H9 (cell line): ENCODE results near the gene KDM1B. TPM values are rescaled to one million over a fixed set of nuclear protein-coding genes. Genes with fewer than 3 reads are reported as not detected.
A peak's percentile ranks its signal among the peaks of the same experiment; 100 is the strongest.

Experiments used
- DNase-seq: peaks from one replicate; pipeline ENCODE4 v3.0.0-alpha.2; 2017
- H2AFZ ChIP-seq: one replicate; pipeline ENCODE4 v1.6.1; 2013; ENCODE audit warnings: mild to moderate bottlenecking, low read length, control low read depth, moderate library complexity
- H2AK5ac ChIP-seq: 2 replicates; pipeline ENCODE4 v1.6.1; 2013; ENCODE audit warnings: low read length, control low read depth, mixed read lengths; ENCODE audit not compliant: insufficient read length
- H2BK120ac ChIP-seq: one replicate; pipeline ENCODE4 v1.6.1; 2013; ENCODE audit warnings: low read depth, mild to moderate bottlenecking, low read length, control low read depth, inconsistent platforms; ENCODE audit not compliant: poor library complexity, severe bottlenecking
- H2BK12ac ChIP-seq: 2 replicates; pipeline ENCODE4 v1.6.1; 2013; ENCODE audit warnings: low read length, control low read depth, mixed read lengths, low read depth; ENCODE audit not compliant: insufficient read length
- H2BK15ac ChIP-seq: 2 replicates; pipeline ENCODE4 v1.6.1; 2013; ENCODE audit warnings: low read depth, low read length, control low read depth
- H2BK20ac ChIP-seq: one replicate; pipeline ENCODE4 v1.6.1; 2013; ENCODE audit warnings: low read depth, mild to moderate bottlenecking, low read length, control low read depth, inconsistent platforms; ENCODE audit not compliant: poor library complexity, severe bottlenecking
- H2BK5ac ChIP-seq: 2 replicates; pipeline ENCODE4 v1.6.1; 2013; ENCODE audit warnings: low read length, control low read depth, mixed read lengths; ENCODE audit not compliant: insufficient read length
- H3K14ac ChIP-seq: 2 replicates; pipeline ENCODE4 v1.6.1; 2013; ENCODE audit warnings: low read length, control low read depth; ENCODE audit not compliant: insufficient read depth
- H3K18ac ChIP-seq: 2 replicates; pipeline ENCODE4 v1.6.1; 2013; ENCODE audit warnings: low read depth, mild to moderate bottlenecking, mixed read lengths, low read length, control low read depth; ENCODE audit not compliant: insufficient read length
- H3K23ac ChIP-seq: 2 replicates; pipeline ENCODE4 v1.6.1; 2013; ENCODE audit warnings: low read length, control low read depth, mixed read lengths, low read depth; ENCODE audit not compliant: insufficient read length
- H3K23me2 ChIP-seq: 2 replicates; pipeline ENCODE4 v1.6.1; 2013; ENCODE audit warnings: low read depth, mild to moderate bottlenecking, mixed read lengths, low read length, control low read depth; ENCODE audit not compliant: insufficient read length, poor library complexity, severe bottlenecking
- H3K27ac ChIP-seq: 2 replicates; pipeline ENCODE4 v1.5.1; 2013; ENCODE audit warnings: low read length, control low read depth, mixed read lengths, low read depth; ENCODE audit not compliant: insufficient read length
- H3K27me3 ChIP-seq: 2 replicates; pipeline ENCODE4 v1.6.1; 2013; ENCODE audit warnings: low read length, control low read depth, inconsistent platforms; ENCODE audit not compliant: insufficient read depth
- H3K4ac ChIP-seq: 2 replicates; pipeline ENCODE4 v1.6.1; 2013; ENCODE audit warnings: low read depth, mild to moderate bottlenecking, control low read depth, inconsistent platforms, low read length, moderate library complexity
- H3K4me1 ChIP-seq: 2 replicates; pipeline ENCODE4 v1.6.1; 2013; ENCODE audit warnings: low read length, control low read depth, inconsistent platforms; ENCODE audit not compliant: insufficient read depth
- H3K4me2 ChIP-seq: 2 replicates; pipeline ENCODE4 v1.6.1; 2013; ENCODE audit warnings: low read length, control low read depth, mixed read lengths; ENCODE audit not compliant: insufficient read length, insufficient read depth
- H3K56ac ChIP-seq: 2 replicates; pipeline ENCODE4 v1.6.1; 2013; ENCODE audit warnings: low read depth, mild to moderate bottlenecking, mixed read lengths, low read length, control low read depth; ENCODE audit not compliant: insufficient read length
- H3K79me1 ChIP-seq: 2 replicates; pipeline ENCODE4 v1.6.1; 2013; ENCODE audit warnings: low read depth, mild to moderate bottlenecking, moderate library complexity, low read length, control low read depth, inconsistent platforms; ENCODE audit not compliant: insufficient read depth, poor library complexity, severe bottlenecking
- H3K79me2 ChIP-seq: 2 replicates; pipeline ENCODE4 v1.6.1; 2013; ENCODE audit warnings: low read length, control low read depth, inconsistent platforms; ENCODE audit not compliant: insufficient read depth
- H3K9ac ChIP-seq: 2 replicates; pipeline ENCODE4 v1.6.1; 2013; ENCODE audit warnings: low read length, control low read depth, mixed read lengths; ENCODE audit not compliant: insufficient read length; ENCODE audit errors: extremely low read depth
- H3K9me3 ChIP-seq: one replicate; pipeline ENCODE4 v1.6.1; 2013; ENCODE audit warnings: low read depth, low read length, inconsistent platforms; ENCODE audit not compliant: control insufficient read depth
- H3T11ph ChIP-seq: one replicate; pipeline ENCODE4 v1.6.1; 2013; ENCODE audit warnings: mild to moderate bottlenecking, low read length, control low read depth, inconsistent platforms
- H4K20me1 ChIP-seq: one replicate; pipeline ENCODE4 v1.6.1; 2013; ENCODE audit not compliant: control insufficient read depth, insufficient read length, insufficient read depth
- H4K5ac ChIP-seq: 2 replicates; pipeline ENCODE4 v1.6.1; 2013; ENCODE audit warnings: low read depth, mild to moderate bottlenecking, mixed read lengths, low read length, control low read depth; ENCODE audit not compliant: insufficient read length
- H4K8ac ChIP-seq: replicated peaks from 2 replicates; pipeline ENCODE4 v1.6.1; 2013; ENCODE audit warnings: low read length, control low read depth, mixed read lengths, low read depth; ENCODE audit not compliant: insufficient read length
- H4K91ac ChIP-seq: 2 replicates; pipeline ENCODE4 v1.6.1; 2013; ENCODE audit warnings: low read depth, mild to moderate bottlenecking, moderate library complexity, mixed read lengths, low read length, control low read depth; ENCODE audit not compliant: insufficient read length
- H3K27ac Mint-ChIP-seq, 3 experiments: 2 replicates in 2 of 3; 3 replicates in 1 of 3; pipeline ENCODE4 v1.8.0; 2020 to 2021; ENCODE audit warnings: mixed read lengths in 3 of 3, mild to moderate bottlenecking in 1 of 3, moderate library complexity in 1 of 3
- H3K27me3 Mint-ChIP-seq: 2 replicates; pipeline ENCODE4 v1.8.0; 2021; ENCODE audit warnings: low read depth, mild to moderate bottlenecking, moderate library complexity, mixed read lengths
- H3K36me3 Mint-ChIP-seq, 3 experiments: 2 replicates in 2 of 3; 3 replicates in 1 of 3; pipeline ENCODE4 v1.8.0; 2020 to 2021; ENCODE audit warnings: low read depth in 3 of 3, mixed read lengths in 3 of 3; ENCODE audit not compliant: insufficient read depth in 1 of 3
- H3K4me1 Mint-ChIP-seq, 2 experiments: 2 replicates each; pipeline ENCODE4 v1.8.0; 2020; ENCODE audit warnings: mixed read lengths in 2 of 2
- H3K4me3 Mint-ChIP-seq, 2 experiments: 2 replicates in 1 of 2; 3 replicates in 1 of 2; pipeline ENCODE4 v1.8.0; 2020 to 2021; ENCODE audit warnings: mild to moderate bottlenecking in 2 of 2, mixed read lengths in 2 of 2, moderate library complexity in 1 of 2
- H3K9me3 Mint-ChIP-seq, 2 experiments: 2 replicates in 1 of 2; 3 replicates in 1 of 2; pipeline ENCODE4 v1.8.0; 2020; ENCODE audit warnings: mild to moderate bottlenecking in 2 of 2, mixed read lengths in 2 of 2, moderate library complexity in 1 of 2
- WGBS: extraction: QIAGEN DNeasy Blood & Tissue Kit; methylation state at CpG from one replicate; pipeline ENCODE4 v1.1.7; 2013; ENCODE audit warnings: missing lambda C conversion rate, low lambda C conversion rate, mixed read lengths; ENCODE audit not compliant: insufficient read length; ENCODE audit errors: extremely low coverage; 5-methylcytosine and 5-hydroxymethylcytosine counted together
- total RNA-seq: library from RNA; stranded (reverse); gene quantifications from 2 replicates; pipeline ENCODE4 v1.2.1, GENCODE V29; 2021
- TF ChIP-seq, protein P1 (sequence below): fragments of 200-600 bp; sonication (generic); conservative IDR thresholded peaks from 3 replicates; pipeline ENCODE4 v1.8.0; 2021; ENCODE audit warnings: antibody characterized with exemption, mild to moderate bottlenecking

Gene KDM1B
- total RNA-seq, 1 experiment from 2014 or later = 5.4 TPM

DNA sequence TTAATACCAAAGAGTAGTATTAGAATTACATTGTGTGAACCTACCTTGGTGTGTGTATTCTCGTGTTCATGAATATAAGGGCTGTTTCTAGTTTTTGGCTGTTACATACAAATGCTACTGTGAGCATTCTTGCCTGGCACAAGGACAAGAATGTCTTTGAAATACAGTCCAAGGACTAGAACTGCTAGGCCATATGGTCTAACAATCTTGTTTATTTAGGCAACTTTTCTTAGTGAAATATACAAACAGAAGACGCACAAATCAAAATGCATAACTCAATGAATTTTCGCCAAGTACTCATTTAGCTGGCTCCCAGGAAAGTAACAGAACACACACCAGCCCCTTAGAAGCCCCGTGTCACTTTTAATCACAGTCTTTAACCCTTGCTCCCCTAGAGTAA, 28.5 kb downstream of the KDM1B start:
- H4K91ac ChIP-seq = no peak overlapping the region
- H3K18ac ChIP-seq = no peak overlapping the region
- DNase-seq = no peak
- no peaks in the 10 kb centered on the region for H3K79me2 ChIP-seq
- no peaks in the 10 kb centered on the region for H4K20me1 ChIP-seq
- no peaks in the 10 kb centered on the region for H3K79me1 ChIP-seq
- H2BK20ac ChIP-seq = no peak overlapping the region
- no peaks in the 10 kb centered on the region for H3K23me2 ChIP-seq
- H3K4ac ChIP-seq = no peak overlapping the region
- H3K9ac ChIP-seq = no peak overlapping the region
- no peak overlapping the region for H2AK5ac ChIP-seq
- H2BK12ac ChIP-seq = no peak overlapping the region
- H4K5ac ChIP-seq = no peak overlapping the region
- H4K8ac ChIP-seq = no peak overlapping the region
- H3K4me2 ChIP-seq = no peak overlapping the region
- no peak overlapping the region for H2BK5ac ChIP-seq
- 0 out of 7 replicates have a peak overlapping the region, but pooled peaks of 1 of the 3 experiments have one; percentile 28 for H3K27ac Mint-ChIP-seq
- H2BK120ac ChIP-seq = no peak overlapping the region
- H3K4me3 Mint-ChIP-seq = no peak overlapping the region
- no peaks in the 10 kb centered on the region for H3K9me3 Mint-ChIP-seq
- TF ChIP-seq, protein P1, sequence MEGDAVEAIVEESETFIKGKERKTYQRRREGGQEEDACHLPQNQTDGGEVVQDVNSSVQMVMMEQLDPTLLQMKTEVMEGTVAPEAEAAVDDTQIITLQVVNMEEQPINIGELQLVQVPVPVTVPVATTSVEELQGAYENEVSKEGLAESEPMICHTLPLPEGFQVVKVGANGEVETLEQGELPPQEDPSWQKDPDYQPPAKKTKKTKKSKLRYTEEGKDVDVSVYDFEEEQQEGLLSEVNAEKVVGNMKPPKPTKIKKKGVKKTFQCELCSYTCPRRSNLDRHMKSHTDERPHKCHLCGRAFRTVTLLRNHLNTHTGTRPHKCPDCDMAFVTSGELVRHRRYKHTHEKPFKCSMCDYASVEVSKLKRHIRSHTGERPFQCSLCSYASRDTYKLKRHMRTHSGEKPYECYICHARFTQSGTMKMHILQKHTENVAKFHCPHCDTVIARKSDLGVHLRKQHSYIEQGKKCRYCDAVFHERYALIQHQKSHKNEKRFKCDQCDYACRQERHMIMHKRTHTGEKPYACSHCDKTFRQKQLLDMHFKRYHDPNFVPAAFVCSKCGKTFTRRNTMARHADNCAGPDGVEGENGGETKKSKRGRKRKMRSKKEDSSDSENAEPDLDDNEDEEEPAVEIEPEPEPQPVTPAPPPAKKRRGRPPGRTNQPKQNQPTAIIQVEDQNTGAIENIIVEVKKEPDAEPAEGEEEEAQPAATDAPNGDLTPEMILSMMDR = no peak
- H3K23ac ChIP-seq = no peak overlapping the region
- H2AFZ ChIP-seq = no peak overlapping the region
- no peak overlapping the region for H3K56ac ChIP-seq
- peaks cover 0 to 18% (median 5%) of the 10 kb centered on the region in 3 experiments; a peak in 6 of 7 replicates for H3K36me3 Mint-ChIP-seq
- no peak overlapping the region for H2BK15ac ChIP-seq
- H3K14ac ChIP-seq = no peak overlapping the region
- peaks cover 38 to 47% of the 10 kb centered on the region in 2 experiments for H3K4me1 Mint-ChIP-seq
- WGBS = no CpG with 5 or more reads among the region's 4 CpGs
- no peaks in the 10 kb centered on the region for H3K27me3 ChIP-seq
- H3T11ph ChIP-seq = no peak overlapping the region
- no peaks in the 10 kb centered on the region for H3K27me3 Mint-ChIP-seq
- H3K4me1 ChIP-seq = peaks cover 7% of the 10 kb centered on the region; the same call in 1 of the 2 replicates
- H3K9me3 ChIP-seq = no peaks in the 10 kb centered on the region
- H3K27ac ChIP-seq = no peak overlapping the region
